Measurements from ENCODE around the gene AUTS2. TPM values are rescaled to one million over a fixed set of nuclear protein-coding genes. Genes with fewer than 3 reads are reported as not detected.

Gene AUTS2
- total RNA-seq, 1 donor from 2014 or later, result 94.1 TPM

- no peak overlapping the region for H3K4me3 Mint-ChIP-seq
- H3K27ac Mint-ChIP-seq, result no peak overlapping the region
- no peak for DNase-seq (ENCODE audit: extremely low spot score, unreplicated experiment)
- H3K36me3 Mint-ChIP-seq, result no peaks in the 10 kb centered on the region
- H3K4me1 Mint-ChIP-seq (ENCODE audit: unreplicated experiment), result peaks cover 67% of the 10 kb centered on the region
- no peak for TF ChIP-seq CTCF (conservative IDR thresholded peaks at IDR 0.05)
- H3K27me3 Mint-ChIP-seq, result no peaks in the 10 kb centered on the region
- no peaks in the 10 kb centered on the region for H3K9me3 Mint-ChIP-seq
Observed at GRCh38 chr7:69736126-69736810, 138.0 kb downstream of the AUTS2 start.

- no peaks in the 10 kb centered on the region for H3K27me3 Mint-ChIP-seq
- peak overlapping the region; percentile 75 for H3K27ac Mint-ChIP-seq
- peaks cover 57% of the 10 kb centered on the region for H3K4me1 Mint-ChIP-seq (ENCODE audit: unreplicated experiment)
- no peaks in the 10 kb centered on the region for H3K9me3 Mint-ChIP-seq
- H3K4me3 Mint-ChIP-seq, result peak overlapping the region; percentile 3
- DNase-seq (ENCODE audit: extremely low spot score, unreplicated experiment), result no peak
- TF ChIP-seq CTCF (conservative IDR thresholded peaks at IDR 0.05), result no peak
- no peaks in the 10 kb centered on the region for H3K36me3 Mint-ChIP-seq
Observed at GRCh38 chr7:69738396-69738951, 140.2 kb downstream of the AUTS2 start.

- H3K27ac Mint-ChIP-seq, result no peak overlapping the region
- no peaks in the 10 kb centered on the region for H3K27me3 Mint-ChIP-seq
- H3K36me3 Mint-ChIP-seq, result no peaks in the 10 kb centered on the region
- no peak for DNase-seq (ENCODE audit: extremely low spot score, unreplicated experiment)
- H3K9me3 Mint-ChIP-seq, result no peaks in the 10 kb centered on the region
- no peak overlapping the region for H3K4me3 Mint-ChIP-seq
- no peak for TF ChIP-seq CTCF (conservative IDR thresholded peaks at IDR 0.05)
- peaks cover 55% of the 10 kb centered on the region for H3K4me1 Mint-ChIP-seq (ENCODE audit: unreplicated experiment)
Observed at GRCh38 chr7:69739190-69739589, 140.9 kb downstream of the AUTS2 start.

- no peak overlapping the region for H3K27ac Mint-ChIP-seq
- TF ChIP-seq CTCF (conservative IDR thresholded peaks at IDR 0.05), result no peak
- H3K9me3 Mint-ChIP-seq, result no peaks in the 10 kb centered on the region
- H3K27me3 Mint-ChIP-seq, result no peaks in the 10 kb centered on the region
- no peak overlapping the region for H3K4me3 Mint-ChIP-seq
- no peaks in the 10 kb centered on the region for H3K36me3 Mint-ChIP-seq
- no peak for DNase-seq (ENCODE audit: extremely low spot score, unreplicated experiment)
- H3K4me1 Mint-ChIP-seq (ENCODE audit: unreplicated experiment), result peaks cover 55% of the 10 kb centered on the region
Observed at GRCh38 chr7:69739931-69740431, 141.7 kb downstream of the AUTS2 start.

- H3K4me1 Mint-ChIP-seq (ENCODE audit: unreplicated experiment), result peaks cover 46% of the 10 kb centered on the region
- no peak overlapping the region for H3K4me3 Mint-ChIP-seq
- H3K36me3 Mint-ChIP-seq, result peaks cover 7% of the 10 kb centered on the region
- TF ChIP-seq CTCF (conservative IDR thresholded peaks at IDR 0.05), result no peak
- no peaks in the 10 kb centered on the region for H3K27me3 Mint-ChIP-seq
- no peaks in the 10 kb centered on the region for H3K9me3 Mint-ChIP-seq
- DNase-seq (ENCODE audit: extremely low spot score, unreplicated experiment), result no peak
- H3K27ac Mint-ChIP-seq, result no peak overlapping the region
Observed at GRCh38 chr7:69742237-69742636, 144.0 kb downstream of the AUTS2 start.
